ENCODE results near the gene SENP2.

SENP2 gene

GRCh38 chr3:185631108-185631507 is 45.0 kb downstream of the SENP2 start (continued):
- no peak for TF ChIP-seq POU6F1 (CRISPR knock-in tag; IDR thresholded peaks at IDR 0.05; ENCODE audit: borderline replicate concordance, low read depth)
- TF ChIP-seq TOX (CRISPR knock-in tag; IDR thresholded peaks at IDR 0.05; ENCODE audit: borderline replicate concordance) = no peak
- no peak for TF ChIP-seq BACH2 (CRISPR knock-in tag; IDR thresholded peaks at IDR 0.05; ENCODE audit: borderline replicate concordance)
- TF ChIP-seq PPARA (CRISPR knock-in tag; IDR thresholded peaks at IDR 0.05; ENCODE audit: borderline replicate concordance) = no peak
- no peak for TF ChIP-seq ZNF565 (CRISPR knock-in tag; conservative IDR thresholded peaks at IDR 0.05; ENCODE audit: low read depth)
- no peak for TF ChIP-seq TCF4 (CRISPR knock-in tag; IDR thresholded peaks at IDR 0.05; ENCODE audit: borderline replicate concordance)

DNA sequence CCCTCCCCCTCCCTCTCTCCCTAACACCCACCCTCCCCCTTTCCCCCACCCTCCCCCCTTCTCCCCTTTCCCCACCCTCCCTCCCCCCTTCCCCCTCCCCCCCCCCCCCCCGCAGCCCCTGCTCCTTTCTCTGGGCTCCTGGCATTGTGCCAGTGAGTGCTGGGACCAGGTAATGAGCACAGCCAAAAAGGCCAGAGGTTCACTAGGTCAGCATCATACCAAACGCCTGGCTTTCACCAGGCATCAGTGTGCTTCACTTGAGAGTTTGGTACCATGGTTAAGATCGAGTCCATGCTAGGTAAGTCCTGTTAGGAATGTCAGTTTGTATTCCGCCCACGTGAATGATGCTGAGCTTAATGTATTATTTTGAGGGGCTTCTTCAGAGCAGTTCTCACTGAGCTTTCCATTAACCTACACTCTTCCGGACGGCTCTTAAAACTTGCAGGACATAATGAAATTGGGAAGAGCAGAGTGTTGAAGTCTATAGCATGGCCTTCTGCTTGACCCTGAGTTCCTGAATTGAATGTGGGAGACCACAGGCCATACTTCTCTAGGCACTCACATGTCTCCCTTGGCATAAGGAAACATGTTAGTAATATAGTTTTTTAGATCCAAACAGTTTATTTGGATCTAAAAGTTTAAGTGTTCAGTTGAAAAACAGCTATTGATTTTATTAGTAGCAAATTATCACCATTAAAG is 45.6 kb downstream of the SENP2 start:
- TF ChIP-seq ZFP3 (CRISPR knock-in tag; IDR thresholded peaks at IDR 0.05) (no peak), OSR1 (CRISPR knock-in tag; IDR thresholded peaks at IDR 0.05) (no peak), PPARA (CRISPR knock-in tag; IDR thresholded peaks at IDR 0.05; ENCODE audit: borderline replicate concordance) (no peak), PATZ1 (CRISPR knock-in tag; IDR thresholded peaks at IDR 0.05; ENCODE audit: borderline replicate concordance) (no peak), ARNTL (CRISPR knock-in tag; IDR thresholded peaks at IDR 0.05; ENCODE audit: borderline replicate concordance, low read depth) (no peak), POU6F1 (CRISPR knock-in tag; IDR thresholded peaks at IDR 0.05; ENCODE audit: borderline replicate concordance, low read depth) (no peak), CSDC2 (CRISPR knock-in tag; IDR thresholded peaks at IDR 0.05) (no peak), RARB (CRISPR knock-in tag; IDR thresholded peaks at IDR 0.05) (no peak), ZNF565 (CRISPR knock-in tag; conservative IDR thresholded peaks at IDR 0.05; ENCODE audit: low read depth) (no peak)
- peak; percentile 8; the same call in 2 of the 3 replicates for ATAC-seq

DNA sequence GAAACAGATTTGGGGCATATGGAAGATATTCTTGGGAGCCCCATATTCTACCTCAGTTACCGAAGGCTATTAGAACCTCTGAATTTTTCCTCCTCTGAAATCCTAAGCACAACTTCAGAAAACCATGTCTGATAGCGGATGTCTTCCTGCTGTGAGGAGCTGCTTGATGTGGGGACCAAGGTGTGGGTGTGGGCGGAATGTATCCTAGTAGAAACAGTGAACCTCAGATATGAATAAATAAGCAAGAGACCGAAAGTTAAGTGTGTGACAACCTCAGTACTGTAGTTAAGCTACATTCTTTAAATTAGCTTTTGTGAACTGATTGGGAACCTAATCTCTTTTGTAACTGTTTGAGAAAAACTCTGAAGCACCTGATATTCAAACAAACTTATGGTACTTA is 46.9 kb downstream of the SENP2 start:
- ATAC-seq = no peak
- TF ChIP-seq ARNTL (CRISPR knock-in tag; IDR thresholded peaks at IDR 0.05; ENCODE audit: borderline replicate concordance, low read depth) (no peak), BACH2 (CRISPR knock-in tag; IDR thresholded peaks at IDR 0.05; ENCODE audit: borderline replicate concordance) (no peak), SNAI2 (CRISPR knock-in tag; IDR thresholded peaks at IDR 0.05) (no peak), ZNF8 (CRISPR knock-in tag; IDR thresholded peaks at IDR 0.05) (no peak), TCF4 (CRISPR knock-in tag; IDR thresholded peaks at IDR 0.05; ENCODE audit: borderline replicate concordance) (no peak), PATZ1 (CRISPR knock-in tag; IDR thresholded peaks at IDR 0.05; ENCODE audit: borderline replicate concordance) (no peak), PPARA (CRISPR knock-in tag; IDR thresholded peaks at IDR 0.05; ENCODE audit: borderline replicate concordance) (no peak), ISL1 (CRISPR knock-in tag; IDR thresholded peaks at IDR 0.05) (no peak), RARB (CRISPR knock-in tag; IDR thresholded peaks at IDR 0.05) (no peak), ZNF565 (CRISPR knock-in tag; conservative IDR thresholded peaks at IDR 0.05; ENCODE audit: low read depth) (no peak), GLIS3 (CRISPR knock-in tag; IDR thresholded peaks at IDR 0.05) (no peak), ZFP3 (CRISPR knock-in tag; IDR thresholded peaks at IDR 0.05) (no peak), CSDC2 (CRISPR knock-in tag; IDR thresholded peaks at IDR 0.05) (no peak), POU6F1 (CRISPR knock-in tag; IDR thresholded peaks at IDR 0.05; ENCODE audit: borderline replicate concordance, low read depth) (no peak), ZFP30 (CRISPR knock-in tag; IDR thresholded peaks at IDR 0.05) (no peak), ZNF70 (CRISPR knock-in tag; IDR thresholded peaks at IDR 0.05) (no peak), ESRRG (CRISPR knock-in tag; IDR thresholded peaks at IDR 0.05) (no peak), ZC3H10 (CRISPR knock-in tag; IDR thresholded peaks at IDR 0.05) (no peak)
- TF ChIP-seq, protein P1, sequence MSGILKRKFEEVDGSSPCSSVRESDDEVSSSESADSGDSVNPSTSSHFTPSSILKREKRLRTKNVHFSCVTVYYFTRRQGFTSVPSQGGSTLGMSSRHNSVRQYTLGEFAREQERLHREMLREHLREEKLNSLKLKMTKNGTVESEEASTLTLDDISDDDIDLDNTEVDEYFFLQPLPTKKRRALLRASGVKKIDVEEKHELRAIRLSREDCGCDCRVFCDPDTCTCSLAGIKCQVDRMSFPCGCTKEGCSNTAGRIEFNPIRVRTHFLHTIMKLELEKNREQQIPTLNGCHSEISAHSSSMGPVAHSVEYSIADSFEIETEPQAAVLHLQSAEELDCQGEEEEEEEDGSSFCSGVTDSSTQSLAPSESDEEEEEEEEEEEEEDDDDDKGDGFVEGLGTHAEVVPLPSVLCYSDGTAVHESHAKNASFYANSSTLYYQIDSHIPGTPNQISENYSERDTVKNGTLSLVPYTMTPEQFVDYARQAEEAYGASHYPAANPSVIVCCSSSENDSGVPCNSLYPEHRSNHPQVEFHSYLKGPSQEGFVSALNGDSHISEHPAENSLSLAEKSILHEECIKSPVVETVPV (CRISPR knock-in tag; IDR thresholded peaks at IDR 0.05) = no peak
- TF ChIP-seq, protein P2, sequence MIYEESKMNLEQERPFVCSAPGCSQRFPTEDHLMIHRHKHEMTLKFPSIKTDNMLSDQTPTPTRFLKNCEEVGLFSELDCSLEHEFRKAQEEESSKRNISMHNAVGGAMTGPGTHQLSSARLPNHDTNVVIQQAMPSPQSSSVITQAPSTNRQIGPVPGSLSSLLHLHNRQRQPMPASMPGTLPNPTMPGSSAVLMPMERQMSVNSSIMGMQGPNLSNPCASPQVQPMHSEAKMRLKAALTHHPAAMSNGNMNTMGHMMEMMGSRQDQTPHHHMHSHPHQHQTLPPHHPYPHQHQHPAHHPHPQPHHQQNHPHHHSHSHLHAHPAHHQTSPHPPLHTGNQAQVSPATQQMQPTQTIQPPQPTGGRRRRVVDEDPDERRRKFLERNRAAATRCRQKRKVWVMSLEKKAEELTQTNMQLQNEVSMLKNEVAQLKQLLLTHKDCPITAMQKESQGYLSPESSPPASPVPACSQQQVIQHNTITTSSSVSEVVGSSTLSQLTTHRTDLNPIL (CRISPR knock-in tag; IDR thresholded peaks at IDR 0.05; ENCODE audit: low read depth) = no peak
